Endothelial cell of umbilical vein (primary cell): ENCODE data around the gene AADAC.

Experiments used
- EZH2 ChIP-seq: IDR thresholded peaks from 2 replicates; pipeline ENCODE4 v1.6.1; 2012; ENCODE audit warnings: borderline replicate concordance, low read depth, mild to moderate bottlenecking, moderate library complexity, low read length, inconsistent platforms; ENCODE audit not compliant: severe bottlenecking
- POLR2A ChIP-seq: IDR thresholded peaks from 2 replicates; pipeline ENCODE4 v1.6.1; 2012; ENCODE audit warnings: low read depth, mild to moderate bottlenecking, control low read depth, low read length

DNA sequence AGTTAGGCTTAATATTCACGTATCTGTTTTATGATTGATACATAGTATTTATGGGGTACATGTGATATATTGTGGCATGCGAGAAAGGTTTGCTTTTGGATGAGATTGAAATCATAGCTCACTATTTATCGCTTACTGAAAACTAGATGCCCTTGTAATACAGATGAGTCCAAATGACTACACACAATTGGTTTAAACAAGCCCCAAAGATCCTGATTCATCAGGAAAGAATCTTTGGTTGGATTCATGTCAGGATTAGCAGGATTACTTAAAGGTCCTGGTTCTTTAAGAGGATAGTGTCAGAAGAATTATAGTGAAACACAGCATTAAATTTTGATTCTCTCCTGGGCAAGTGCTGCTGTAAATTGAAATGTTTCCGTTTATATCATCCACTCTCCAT, 18.6 kb upstream of the AADAC start:
- TF ChIP-seq POLR2A = no peak
- no peak for TF ChIP-seq EZH2
